ENCODE measurements around the gene RAET1G. TPM values are rescaled to one million over a fixed set of nuclear protein-coding genes. Genes with fewer than 3 reads are reported as not detected.
"Not testable (repeated sequence)": the region's sequence is repeated elsewhere in the genome, so short reads cannot be mapped to it uniquely, and the experiment has no call there.

Gene RAET1G
- total RNA-seq, 4 donors from 2014 or later, result 0.89 TPM; not detected in 3

DNA sequence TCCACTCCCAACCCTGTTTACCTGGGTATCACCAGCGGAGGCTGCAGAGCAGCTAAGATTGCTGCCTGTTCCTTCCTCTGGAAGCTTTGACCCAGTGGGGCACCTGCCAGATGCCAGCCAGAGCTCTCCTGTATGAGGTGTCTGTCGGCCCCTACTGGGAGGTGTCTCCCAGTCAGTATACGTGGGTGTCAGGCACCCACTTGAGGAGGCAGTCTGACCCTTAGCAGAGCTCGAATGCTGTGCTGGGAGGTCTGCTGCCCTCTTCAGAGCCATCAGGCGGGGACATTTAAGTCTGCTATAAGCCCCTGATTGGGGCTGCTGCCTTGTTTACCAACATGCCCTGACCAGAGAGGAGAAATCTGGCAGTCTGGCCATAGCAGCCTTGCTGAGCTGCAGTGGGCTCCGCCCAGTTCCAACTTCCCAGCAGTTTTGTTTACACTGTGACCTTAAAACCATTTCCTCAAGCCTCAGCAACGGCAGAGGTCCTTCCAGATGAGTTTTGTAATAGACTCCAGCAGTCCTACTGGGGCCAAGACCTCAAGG lies 27.8 kb downstream of the RAET1G start:
- H3K27ac ChIP-seq, result peak overlapping the region; percentile 77 to 86 (median 85)
- TF ChIP-seq, protein P1, sequence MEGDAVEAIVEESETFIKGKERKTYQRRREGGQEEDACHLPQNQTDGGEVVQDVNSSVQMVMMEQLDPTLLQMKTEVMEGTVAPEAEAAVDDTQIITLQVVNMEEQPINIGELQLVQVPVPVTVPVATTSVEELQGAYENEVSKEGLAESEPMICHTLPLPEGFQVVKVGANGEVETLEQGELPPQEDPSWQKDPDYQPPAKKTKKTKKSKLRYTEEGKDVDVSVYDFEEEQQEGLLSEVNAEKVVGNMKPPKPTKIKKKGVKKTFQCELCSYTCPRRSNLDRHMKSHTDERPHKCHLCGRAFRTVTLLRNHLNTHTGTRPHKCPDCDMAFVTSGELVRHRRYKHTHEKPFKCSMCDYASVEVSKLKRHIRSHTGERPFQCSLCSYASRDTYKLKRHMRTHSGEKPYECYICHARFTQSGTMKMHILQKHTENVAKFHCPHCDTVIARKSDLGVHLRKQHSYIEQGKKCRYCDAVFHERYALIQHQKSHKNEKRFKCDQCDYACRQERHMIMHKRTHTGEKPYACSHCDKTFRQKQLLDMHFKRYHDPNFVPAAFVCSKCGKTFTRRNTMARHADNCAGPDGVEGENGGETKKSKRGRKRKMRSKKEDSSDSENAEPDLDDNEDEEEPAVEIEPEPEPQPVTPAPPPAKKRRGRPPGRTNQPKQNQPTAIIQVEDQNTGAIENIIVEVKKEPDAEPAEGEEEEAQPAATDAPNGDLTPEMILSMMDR (IDR thresholded peaks at IDR 0.05 in 4 of 5, conservative IDR thresholded peaks at IDR 0.05 in 1 of 5), result peak in 1 of 5 experiments; percentile 36
- no peak for TF ChIP-seq POLR2A (IDR thresholded peaks at IDR 0.05)
- peak; percentile 65 to 72 for ATAC-seq
- intact Hi-C loops (cut with DNase I; ENCODE audit: low total_unique reads) (loop anchor here (5.0 to 10.0 kb wide), 3 partner anchors 143 to 1500 kb away; partner anchors contain the start of genes PPIL4 and ZBTB2), in situ Hi-C loops (cut with MboI; ENCODE audit: low sequenced_read_pairs in 4 of 4) (no loop called here)
- peak overlapping the region in 1 of 4 donors; percentile 8 for H3K4me3 ChIP-seq
- no peaks in the 10 kb centered on the region for H3K27me3 ChIP-seq
- peak; percentile 68 to 80 for DNase-seq
- no peaks in the 10 kb centered on the region for H3K36me3 ChIP-seq
- peaks cover 43 to 53% of the 10 kb centered on the region in 2 donors for H3K4me1 ChIP-seq
- H3K9me3 ChIP-seq, result no peaks in the 10 kb centered on the region

- H3K27ac ChIP-seq; ATAC-seq; H3K36me3 ChIP-seq; H3K4me3 ChIP-seq; DNase-seq; H3K9me3 ChIP-seq; in situ Hi-C loops (cut with MboI; ENCODE audit: low sequenced_read_pairs in 4 of 4); H3K27me3 ChIP-seq: not testable (repeated sequence)
- H3K4me1 ChIP-seq, result peaks cover 55 to 65% of the 10 kb centered on the region in 2 donors
- intact Hi-C loops (cut with DNase I; ENCODE audit: low total_unique reads), result loop anchor here (10.0 kb wide), 2 partner anchors 347 to 1503 kb away; partner anchors contain the start of genes PPIL4 and ZBTB2
Observed at GRCh38 chr6:149891864-149892263, 31.1 kb downstream of the RAET1G start.

DNA sequence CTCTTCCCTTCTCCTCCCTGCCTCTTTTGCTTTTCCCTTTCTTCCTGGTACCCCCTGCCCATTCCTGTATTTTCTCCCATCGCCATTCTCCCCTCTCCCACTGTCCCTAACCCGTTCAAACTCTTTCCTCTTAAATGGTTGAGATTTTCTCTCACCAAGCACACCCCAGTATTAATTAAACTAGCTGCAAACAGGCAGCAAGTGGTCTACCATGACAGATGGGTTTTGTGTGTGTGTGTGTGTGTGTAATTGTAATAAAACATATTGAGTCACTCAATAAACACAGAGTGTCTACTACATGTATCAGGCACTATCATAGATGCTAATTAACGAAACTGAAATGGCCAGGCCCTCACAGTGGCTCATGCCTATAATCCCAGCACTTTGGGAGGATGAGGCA lies 31.7 kb downstream of the RAET1G start:
- intact Hi-C loops (cut with DNase I; ENCODE audit: low total_unique reads), result loop anchor here (10.0 kb wide), 2 partner anchors 346 to 1504 kb away; partner anchors contain the start of genes PPIL4 and ZBTB2
- peak overlapping the region; percentile 64 to 80 (median 66) for H3K27ac ChIP-seq
- in situ Hi-C loops (cut with MboI; ENCODE audit: low sequenced_read_pairs in 4 of 4), result no loop called here
- TF ChIP-seq POLR2A (IDR thresholded peaks at IDR 0.05), result no peak
- TF ChIP-seq, protein P1 (IDR thresholded peaks at IDR 0.05 in 4 of 5, conservative IDR thresholded peaks at IDR 0.05 in 1 of 5), result no peak
- no peak for DNase-seq
- no peak overlapping the region for H3K4me3 ChIP-seq
- H3K9me3 ChIP-seq, result no peaks in the 10 kb centered on the region
- peaks cover 49 to 59% of the 10 kb centered on the region in 2 donors for H3K4me1 ChIP-seq
- no peaks in the 10 kb centered on the region for H3K36me3 ChIP-seq
- no peak for ATAC-seq
- H3K27me3 ChIP-seq, result no peaks in the 10 kb centered on the region

GRCh38 chr6:149890629-149891045 lies 32.3 kb downstream of the RAET1G start:
- H3K4me3 ChIP-seq, result no peak overlapping the region
- H3K27ac ChIP-seq, result peak overlapping the region; percentile 64 to 80 (median 66)
- intact Hi-C loops (cut with DNase I; ENCODE audit: low total_unique reads) (loop anchor here (10.0 kb wide), 2 partner anchors 346 to 1504 kb away; partner anchors contain the start of genes PPIL4 and ZBTB2), in situ Hi-C loops (cut with MboI; ENCODE audit: low sequenced_read_pairs in 4 of 4) (no loop called here)
- no peaks in the 10 kb centered on the region for H3K36me3 ChIP-seq
- peaks cover 43 to 53% of the 10 kb centered on the region in 2 donors for H3K4me1 ChIP-seq
- ATAC-seq (peak in 1 of 2 donors; percentile 23), DNase-seq (no peak)
- no peaks in the 10 kb centered on the region for H3K27me3 ChIP-seq
- H3K9me3 ChIP-seq, result no peaks in the 10 kb centered on the region
- TF ChIP-seq, protein P1 (IDR thresholded peaks at IDR 0.05 in 4 of 5, conservative IDR thresholded peaks at IDR 0.05 in 1 of 5), result no peak
- TF ChIP-seq POLR2A (IDR thresholded peaks at IDR 0.05), result no peak

DNA sequence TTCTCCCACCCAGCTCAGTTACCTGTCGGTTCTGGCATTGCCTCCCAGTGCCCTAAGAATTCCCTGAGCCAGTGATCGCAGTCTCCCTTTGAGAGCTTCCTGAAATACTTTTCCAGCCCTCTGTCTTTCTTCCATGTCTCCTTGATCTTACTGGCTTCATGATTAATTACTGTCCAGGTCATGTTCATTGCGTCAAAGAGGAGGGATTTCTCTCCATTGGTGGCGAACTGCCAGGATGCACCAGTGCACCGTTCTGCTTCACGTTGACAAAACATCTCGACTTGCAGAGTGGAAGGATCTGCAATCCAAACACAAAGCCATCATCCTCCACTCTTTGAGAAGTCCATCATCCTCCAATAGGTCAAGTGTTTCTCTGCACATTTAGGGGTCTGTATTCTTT lies 33.6 kb downstream of the RAET1G start:
- H3K36me3 ChIP-seq, result no peaks in the 10 kb centered on the region
- no peak for DNase-seq
- TF ChIP-seq POLR2A (IDR thresholded peaks at IDR 0.05), result no peak
- TF ChIP-seq, protein P1 (IDR thresholded peaks at IDR 0.05 in 4 of 5, conservative IDR thresholded peaks at IDR 0.05 in 1 of 5), result no peak
- H3K27me3 ChIP-seq, result no peaks in the 10 kb centered on the region
- peak overlapping the region; percentile 59 to 80 (median 68) for H3K27ac ChIP-seq
- no peak for ATAC-seq
- in situ Hi-C loops (cut with MboI; ENCODE audit: low sequenced_read_pairs in 4 of 4), result no loop called here
- H3K9me3 ChIP-seq, result no peaks in the 10 kb centered on the region
- H3K4me3 ChIP-seq, result no peak overlapping the region
- intact Hi-C loops (cut with DNase I; ENCODE audit: low total_unique reads), result loop anchor here (2.0 kb wide), 1 partner anchor 25 kb away; the partner anchor contains the start of gene LRP11
- peaks cover 30 to 39% of the 10 kb centered on the region in 2 donors for H3K4me1 ChIP-seq

Data from gastrocnemius medialis (tissue), 4 donors.